ENCODE measurements around the gene ETFDH. TPM values are rescaled to one million over a fixed set of nuclear protein-coding genes. Genes with fewer than 3 reads are reported as not detected.
A peak's percentile ranks its signal among the peaks of the same experiment; 100 is the strongest.
"Not testable (repeated sequence)": the region's sequence is repeated elsewhere in the genome, so short reads cannot be mapped to it uniquely, and the experiment has no call there.

Gene ETFDH
- total RNA-seq, 1 donor from 2014 or later: 17.0 TPM

DNA sequence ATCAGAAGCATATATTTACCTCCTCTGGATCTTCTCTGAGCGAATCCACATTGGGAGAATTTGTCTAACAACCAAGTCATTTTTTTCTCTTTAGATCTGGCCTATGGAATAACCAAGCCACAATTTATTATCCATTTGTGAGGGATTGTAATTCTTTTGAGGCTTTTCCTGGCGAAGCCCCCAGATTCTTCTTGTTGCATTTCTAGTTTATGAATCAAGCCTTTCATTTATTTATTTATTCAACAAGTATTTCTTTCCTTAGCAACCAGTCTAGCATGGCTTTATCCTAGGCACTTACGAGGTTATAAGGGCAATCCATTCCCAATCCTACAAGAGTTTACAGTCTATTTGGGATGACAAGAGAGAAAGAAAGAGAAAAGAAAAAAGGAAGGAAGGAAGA, 78.3 kb downstream of the ETFDH start:
- H4K20me1 ChIP-seq (ENCODE audit: insufficient read depth, low read length): no peaks in the 10 kb centered on the region
- Mint-ChIP-seq H3K9me3 (ENCODE audit: unreplicated experiment) (peaks cover 2% of the 10 kb centered on the region), H3K36me3 (ENCODE audit: low read depth, unreplicated experiment) (no peaks in the 10 kb centered on the region), H3K27me3 (ENCODE audit: low read depth, unreplicated experiment) (peaks cover 2% of the 10 kb centered on the region), H3K27ac (ENCODE audit: unreplicated experiment) (no peak overlapping the region), H3K4me1 (ENCODE audit: low read depth, unreplicated experiment) (peaks cover 5% of the 10 kb centered on the region), H3K4me3 (ENCODE audit: unreplicated experiment) (no peak overlapping the region)
- H3K4me3 ChIP-seq (ENCODE audit: insufficient read depth, low read depth, low read length): no peak overlapping the region
- no peaks in the 10 kb centered on the region for H3K4me1 ChIP-seq (ENCODE audit: insufficient read depth, low read length)
- no peak overlapping the region for H3K4me2 ChIP-seq (ENCODE audit: low read length)
- peak; percentile 95 for DNase-seq (ENCODE audit: low read depth)
- FAIRE-seq: no peak
- H3K27me3 ChIP-seq (ENCODE audit: insufficient read depth, low read length): no peaks in the 10 kb centered on the region
- H3K9ac ChIP-seq (ENCODE audit: low read length): no peak overlapping the region
- no peak overlapping the region for H2AFZ ChIP-seq (ENCODE audit: low read depth, low read length)
- no peaks in the 10 kb centered on the region for H3K36me3 ChIP-seq (ENCODE audit: insufficient read depth, low read length)
- no peak for TF ChIP-seq EZH2 (IDR thresholded peaks at IDR 0.05; ENCODE audit: insufficient read depth, low read length)
- TF ChIP-seq, protein P1, sequence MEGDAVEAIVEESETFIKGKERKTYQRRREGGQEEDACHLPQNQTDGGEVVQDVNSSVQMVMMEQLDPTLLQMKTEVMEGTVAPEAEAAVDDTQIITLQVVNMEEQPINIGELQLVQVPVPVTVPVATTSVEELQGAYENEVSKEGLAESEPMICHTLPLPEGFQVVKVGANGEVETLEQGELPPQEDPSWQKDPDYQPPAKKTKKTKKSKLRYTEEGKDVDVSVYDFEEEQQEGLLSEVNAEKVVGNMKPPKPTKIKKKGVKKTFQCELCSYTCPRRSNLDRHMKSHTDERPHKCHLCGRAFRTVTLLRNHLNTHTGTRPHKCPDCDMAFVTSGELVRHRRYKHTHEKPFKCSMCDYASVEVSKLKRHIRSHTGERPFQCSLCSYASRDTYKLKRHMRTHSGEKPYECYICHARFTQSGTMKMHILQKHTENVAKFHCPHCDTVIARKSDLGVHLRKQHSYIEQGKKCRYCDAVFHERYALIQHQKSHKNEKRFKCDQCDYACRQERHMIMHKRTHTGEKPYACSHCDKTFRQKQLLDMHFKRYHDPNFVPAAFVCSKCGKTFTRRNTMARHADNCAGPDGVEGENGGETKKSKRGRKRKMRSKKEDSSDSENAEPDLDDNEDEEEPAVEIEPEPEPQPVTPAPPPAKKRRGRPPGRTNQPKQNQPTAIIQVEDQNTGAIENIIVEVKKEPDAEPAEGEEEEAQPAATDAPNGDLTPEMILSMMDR (IDR thresholded peaks at IDR 0.05; ENCODE audit: insufficient read depth, low read depth, low read length): no peak
- no peaks in the 10 kb centered on the region for H3K9me3 ChIP-seq (ENCODE audit: insufficient read depth, low read depth, low read length)
- H3K79me2 ChIP-seq (ENCODE audit: insufficient read depth, low read length): no peaks in the 10 kb centered on the region
- peak overlapping the region; percentile 49 for H3K27ac ChIP-seq (ENCODE audit: low read depth, low read length)

DNA sequence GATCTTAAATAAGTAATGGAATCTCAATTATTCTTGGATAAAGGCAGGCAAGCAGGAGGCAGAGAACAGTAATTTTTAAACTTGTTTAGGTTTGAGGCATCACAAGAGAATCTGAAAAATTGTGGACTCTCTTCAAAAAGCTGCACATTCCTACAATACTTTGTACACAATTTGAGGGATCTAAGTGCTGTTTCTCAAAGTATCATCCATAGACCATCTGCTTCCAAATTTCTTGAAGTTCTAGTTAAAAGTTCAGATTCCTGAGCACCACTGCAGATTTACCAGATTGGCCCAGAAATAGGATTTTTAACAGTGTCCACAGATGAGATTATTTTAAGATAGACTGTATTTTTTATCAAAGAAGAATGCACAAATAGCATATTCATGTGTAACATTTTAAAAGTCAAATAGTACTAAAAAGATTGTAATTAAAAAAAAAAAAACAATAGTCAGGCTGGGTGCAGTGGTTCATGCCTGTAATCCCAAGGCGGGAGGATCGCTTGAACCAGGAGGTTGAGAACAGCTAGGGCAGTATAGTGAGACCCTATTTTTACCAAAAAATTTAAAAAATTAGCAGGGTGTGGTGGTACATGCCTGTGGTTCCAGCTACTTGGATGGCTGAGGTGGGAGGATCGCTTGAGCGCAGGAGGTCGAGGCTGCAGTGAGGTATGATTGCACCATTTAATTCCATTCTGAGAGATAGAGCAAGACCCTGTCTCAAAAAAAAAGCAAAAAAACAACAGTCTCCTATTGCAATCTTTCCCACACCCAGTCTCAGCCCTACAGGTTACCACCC, 82.5 kb downstream of the ETFDH start:
- Histone ChIP-seq H3K27me3 (ENCODE audit: insufficient read depth, low read length) (no peaks in the 10 kb centered on the region), H3K4me2 (ENCODE audit: low read length) (no peak overlapping the region), H3K36me3 (ENCODE audit: insufficient read depth, low read length) (no peaks in the 10 kb centered on the region), H3K79me2 (ENCODE audit: insufficient read depth, low read length) (no peaks in the 10 kb centered on the region), H3K4me1 (ENCODE audit: insufficient read depth, low read length) (no peaks in the 10 kb centered on the region), H4K20me1 (ENCODE audit: insufficient read depth, low read length) (no peaks in the 10 kb centered on the region), H3K9ac (ENCODE audit: low read length) (no peak overlapping the region), H3K4me3 (ENCODE audit: insufficient read depth, low read depth, low read length) (no peak overlapping the region), H3K27ac (ENCODE audit: low read depth, low read length) (no peak overlapping the region), H2AFZ (ENCODE audit: low read depth, low read length) (no peak overlapping the region), H3K9me3 (ENCODE audit: insufficient read depth, low read depth, low read length) (no peaks in the 10 kb centered on the region)
- Mint-ChIP-seq H3K27me3 (ENCODE audit: low read depth, unreplicated experiment) (no peaks in the 10 kb centered on the region), H3K27ac (ENCODE audit: unreplicated experiment) (no peak overlapping the region), H3K36me3 (ENCODE audit: low read depth, unreplicated experiment) (no peaks in the 10 kb centered on the region), H3K9me3 (ENCODE audit: unreplicated experiment) (peaks cover 5% of the 10 kb centered on the region), H3K4me3 (ENCODE audit: unreplicated experiment) (no peak overlapping the region), H3K4me1 (ENCODE audit: low read depth, unreplicated experiment) (peaks cover 5% of the 10 kb centered on the region)
- DNase-seq (ENCODE audit: low read depth) (peak; percentile 83), FAIRE-seq (peak; percentile 72)
- TF ChIP-seq EZH2 (IDR thresholded peaks at IDR 0.05; ENCODE audit: insufficient read depth, low read length): no peak
- TF ChIP-seq, protein P1 (IDR thresholded peaks at IDR 0.05; ENCODE audit: insufficient read depth, low read depth, low read length): no peak

DNA sequence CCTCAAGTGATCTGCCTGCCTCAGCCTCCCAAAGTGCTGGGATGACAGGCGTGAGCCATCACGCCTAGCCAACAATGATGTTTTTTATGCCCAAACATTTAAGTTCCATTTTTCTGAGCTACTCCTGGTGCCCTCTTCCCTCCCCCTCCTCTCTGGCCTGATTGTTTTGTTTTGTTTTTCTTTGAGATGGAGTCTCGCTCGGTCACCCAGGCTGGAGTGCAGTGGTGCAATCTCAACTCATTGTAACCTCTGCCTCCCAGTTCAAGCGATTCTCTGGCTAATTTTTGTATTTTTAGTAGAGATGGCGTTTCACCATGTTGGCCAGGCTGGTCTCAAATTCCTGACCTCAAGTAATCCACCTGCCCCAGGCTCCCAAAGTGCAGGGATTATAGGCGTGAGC, 83.7 kb downstream of the ETFDH start:
- not testable (repeated sequence) for H3K4me2 ChIP-seq (ENCODE audit: low read length); FAIRE-seq; H3K4me1 Mint-ChIP-seq (ENCODE audit: low read depth, unreplicated experiment); H3K27ac Mint-ChIP-seq (ENCODE audit: unreplicated experiment); DNase-seq (ENCODE audit: low read depth); H3K27me3 ChIP-seq (ENCODE audit: insufficient read depth, low read length); H3K9me3 Mint-ChIP-seq (ENCODE audit: unreplicated experiment); H3K79me2 ChIP-seq (ENCODE audit: insufficient read depth, low read length); H3K9me3 ChIP-seq (ENCODE audit: insufficient read depth, low read depth, low read length); H4K20me1 ChIP-seq (ENCODE audit: insufficient read depth, low read length); H3K36me3 Mint-ChIP-seq (ENCODE audit: low read depth, unreplicated experiment); H3K4me3 ChIP-seq (ENCODE audit: insufficient read depth, low read depth, low read length); H2AFZ ChIP-seq (ENCODE audit: low read depth, low read length); H3K27ac ChIP-seq (ENCODE audit: low read depth, low read length); H3K27me3 Mint-ChIP-seq (ENCODE audit: low read depth, unreplicated experiment); H3K4me1 ChIP-seq (ENCODE audit: insufficient read depth, low read length); H3K4me3 Mint-ChIP-seq (ENCODE audit: unreplicated experiment); H3K36me3 ChIP-seq (ENCODE audit: insufficient read depth, low read length); H3K9ac ChIP-seq (ENCODE audit: low read length)
